Duodenal mucosa (tissue), 2 donors: ENCODE data around the gene CDX1.

Source experiments
- H3K27ac ChIP-seq: one replicate; pipeline ENCODE4 v1.7.0; 2013; ENCODE audit warnings: low read depth, low read length
- H3K27me3 ChIP-seq, 2 donors: one replicate each; pipeline ENCODE4 v1.7.0; 2013; ENCODE audit warnings: low read length in 2 of 2, control low read depth in 1 of 2; ENCODE audit not compliant: insufficient read depth in 2 of 2, control insufficient read depth in 1 of 2
- H3K36me3 ChIP-seq, 2 donors: one replicate each; pipeline ENCODE4 v1.7.0; 2013; ENCODE audit warnings: low read length in 2 of 2, control low read depth in 1 of 2; ENCODE audit not compliant: insufficient read depth in 2 of 2, control insufficient read depth in 1 of 2
- H3K4me1 ChIP-seq, 2 donors: one replicate each; pipeline ENCODE4 v1.7.0; 2013; ENCODE audit warnings: low read length in 2 of 2, control low read depth in 1 of 2; ENCODE audit not compliant: insufficient read depth in 2 of 2, control insufficient read depth in 1 of 2
- H3K4me3 ChIP-seq, 2 donors: one replicate each; pipeline ENCODE4 v1.7.0; 2013; ENCODE audit warnings: low read length in 2 of 2, low read depth in 1 of 2
- H3K9ac ChIP-seq, 2 donors: one replicate each; pipeline ENCODE4 v1.7.0; 2013; ENCODE audit warnings: low read length in 2 of 2, low read depth in 1 of 2
- H3K9me3 ChIP-seq, 2 donors: one replicate each; pipeline ENCODE4 v1.7.0; 2013; ENCODE audit warnings: low read length in 2 of 2, control low read depth in 1 of 2; ENCODE audit not compliant: control insufficient read depth in 1 of 2

Gene CDX1

GRCh38 chr5:150188146-150188842 lies 21.7 kb downstream of the CDX1 start:
- H3K9ac ChIP-seq = no peak overlapping the region
- no peak overlapping the region for H3K27ac ChIP-seq

GRCh38 chr5:150189326-150189725 lies 22.7 kb downstream of the CDX1 start:
- Histone ChIP-seq H3K4me1 (peaks cover 47 to 50% of the 10 kb centered on the region in 2 donors), H3K9me3 (no peaks in the 10 kb centered on the region), H3K9ac (no peak overlapping the region), H3K4me3 (no peak overlapping the region), H3K27ac (no peak overlapping the region), H3K36me3 (no peaks in the 10 kb centered on the region), H3K27me3 (no peaks in the 10 kb centered on the region)

More at GRCh38 chr5:150188146-150188842, 21.7 kb downstream of the CDX1 start:
- H3K4me1 ChIP-seq = peaks cover 56 to 60% of the 10 kb centered on the region in 2 donors
- H3K9me3 ChIP-seq = no peaks in the 10 kb centered on the region
- no peaks in the 10 kb centered on the region for H3K36me3 ChIP-seq
- H3K27me3 ChIP-seq = no peaks in the 10 kb centered on the region
- no peak overlapping the region for H3K4me3 ChIP-seq

- no peak within 1 kb of the TSS for H3K27ac ChIP-seq
- H3K9me3 ChIP-seq = no peaks in the 10 kb centered on the region
- H3K4me1 ChIP-seq = peaks cover 41 to 44% of the 10 kb centered on the region in 2 donors
- H3K4me3 ChIP-seq = peak within 1 kb of the TSS; percentile 42 to 43
- H3K9ac ChIP-seq = peak within 1 kb of the TSS in 1 of 2 donors; percentile 32
- H3K36me3 ChIP-seq = no peaks in the 10 kb centered on the region
- H3K27me3 ChIP-seq = no peaks in the 10 kb centered on the region
Measured at GRCh38 chr5:150189728-150190502, 23.3 kb downstream of the CDX1 start, which contains the start of gene SLC6A7. TSS of gene SLC6A7 (plus strand) at chr5:150190062. CDS start at chr5:150190328, 266 bp downstream.

GRCh38 chr5:150190503-150190979 lies 24.0 kb downstream of the CDX1 start:
- no peaks in the 10 kb centered on the region for H3K36me3 ChIP-seq
- peaks cover 36 to 37% of the 10 kb centered on the region in 2 donors for H3K4me1 ChIP-seq
- H3K27me3 ChIP-seq = no peaks in the 10 kb centered on the region
- no peak overlapping the region for H3K9ac ChIP-seq
- no peak overlapping the region for H3K27ac ChIP-seq
- H3K4me3 ChIP-seq = no peak overlapping the region
- H3K9me3 ChIP-seq = no peaks in the 10 kb centered on the region

GRCh38 chr5:150190987-150191386 lies 24.4 kb downstream of the CDX1 start:
- Histone ChIP-seq H3K27me3 (no peaks in the 10 kb centered on the region), H3K4me1 (peaks cover 32 to 33% of the 10 kb centered on the region in 2 donors), H3K27ac (no peak overlapping the region)

GRCh38 chr5:150192462-150192861 lies 25.9 kb downstream of the CDX1 start:
- no peak overlapping the region for H3K9ac ChIP-seq
- no peaks in the 10 kb centered on the region for H3K36me3 ChIP-seq
- no peaks in the 10 kb centered on the region for H3K27me3 ChIP-seq
- no peak overlapping the region for H3K4me3 ChIP-seq
- no peaks in the 10 kb centered on the region for H3K9me3 ChIP-seq
- no peak overlapping the region for H3K27ac ChIP-seq
- peaks cover 17 to 22% of the 10 kb centered on the region in 2 donors for H3K4me1 ChIP-seq

More at GRCh38 chr5:150190987-150191386, 24.4 kb downstream of the CDX1 start:
- H3K4me3 ChIP-seq = no peak overlapping the region
- H3K9ac ChIP-seq = no peak overlapping the region
- H3K9me3 ChIP-seq = no peaks in the 10 kb centered on the region
- H3K36me3 ChIP-seq = no peaks in the 10 kb centered on the region

- H3K27me3 ChIP-seq = no peaks in the 10 kb centered on the region
- no peak overlapping the region for H3K9ac ChIP-seq
- no peak overlapping the region for H3K4me3 ChIP-seq
- H3K4me1 ChIP-seq = no peaks in the 10 kb centered on the region
- no peaks in the 10 kb centered on the region for H3K9me3 ChIP-seq
- no peaks in the 10 kb centered on the region for H3K36me3 ChIP-seq
- H3K27ac ChIP-seq = no peak overlapping the region
Measured at GRCh38 chr5:150195736-150196485, 29.3 kb downstream of the CDX1 start.

GRCh38 chr5:150196514-150196913 lies 29.9 kb downstream of the CDX1 start:
- no peaks in the 10 kb centered on the region for H3K27me3 ChIP-seq
- no peak overlapping the region for H3K27ac ChIP-seq
- H3K36me3 ChIP-seq = no peaks in the 10 kb centered on the region
- H3K4me3 ChIP-seq = no peak overlapping the region
- no peak overlapping the region for H3K9ac ChIP-seq
- no peaks in the 10 kb centered on the region for H3K9me3 ChIP-seq
- no peaks in the 10 kb centered on the region for H3K4me1 ChIP-seq

- no peaks in the 10 kb centered on the region for H3K4me1 ChIP-seq
- no peak overlapping the region for H3K4me3 ChIP-seq
- H3K27ac ChIP-seq = no peak overlapping the region
- H3K9ac ChIP-seq = no peak overlapping the region
- no peaks in the 10 kb centered on the region for H3K9me3 ChIP-seq
- no peaks in the 10 kb centered on the region for H3K27me3 ChIP-seq
- H3K36me3 ChIP-seq = no peaks in the 10 kb centered on the region
Measured at GRCh38 chr5:150196986-150197385, 30.4 kb downstream of the CDX1 start.
